ENCODE data around the gene ACRV1.

Gene ACRV1

GRCh38 chr11:125688066-125688465, 7.4 kb upstream of the ACRV1 start:
- H3K27me3 ChIP-seq (replicated peaks), result no peaks in the 10 kb centered on the region
- no peak overlapping the region for H3K27ac ChIP-seq
- in situ Hi-C loops (cut with HindIII; ENCODE audit: low pct_ligation_motif_present, low sequenced_read_pairs), result no loop called here
- no peak for DNase-seq
- H3K4me3 ChIP-seq (ENCODE audit: low read depth, low read length), result no peak overlapping the region
- no peak for TF ChIP-seq CTCF (IDR thresholded peaks at IDR 0.05; ENCODE audit: low read depth, low read length, missing control alignments)
- H3K36me3 ChIP-seq (replicated peaks), result no peaks in the 10 kb centered on the region

- Histone ChIP-seq H3K27me3 (replicated peaks) (no peaks in the 10 kb centered on the region), H3K4me3 (ENCODE audit: low read depth, low read length) (no peak overlapping the region), H3K27ac (no peak overlapping the region), H3K36me3 (replicated peaks) (no peaks in the 10 kb centered on the region)
- DNase-seq, result no peak
- in situ Hi-C loops (cut with HindIII; ENCODE audit: low pct_ligation_motif_present, low sequenced_read_pairs), result no loop called here
- no peak for TF ChIP-seq CTCF (IDR thresholded peaks at IDR 0.05; ENCODE audit: low read depth, low read length, missing control alignments)
Measured at GRCh38 chr11:125685228-125685627, 4.6 kb upstream of the ACRV1 start.

DNA sequence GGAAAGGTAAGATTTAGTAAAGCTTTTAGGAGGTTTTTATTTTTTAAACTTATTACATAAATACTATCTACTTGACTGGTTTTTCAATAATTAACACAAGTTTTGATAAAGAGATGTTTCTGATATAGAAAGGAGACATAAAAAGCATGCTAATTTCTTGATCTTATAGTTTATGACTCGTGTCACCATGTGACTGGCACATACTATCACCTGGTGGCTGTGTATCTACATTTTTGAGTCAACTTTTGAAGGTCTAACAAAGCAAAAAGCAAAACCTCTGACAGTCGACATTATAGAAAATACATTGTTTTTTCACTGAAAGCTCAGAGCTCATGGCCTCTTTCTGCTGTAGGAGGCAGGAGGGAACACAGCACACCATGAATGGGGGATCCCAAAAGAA, 810 bp downstream of the ACRV1 start:
- Histone ChIP-seq H3K27me3 (replicated peaks) (no peaks in the 10 kb centered on the region), H3K36me3 (replicated peaks) (no peaks in the 10 kb centered on the region), H3K27ac (no peak overlapping the region), H3K4me3 (ENCODE audit: low read depth, low read length) (no peak overlapping the region)
- no peak for TF ChIP-seq CTCF (IDR thresholded peaks at IDR 0.05; ENCODE audit: low read depth, low read length, missing control alignments)
- in situ Hi-C loops (cut with HindIII; ENCODE audit: low pct_ligation_motif_present, low sequenced_read_pairs), result no loop called here
- no peak for DNase-seq

DNA sequence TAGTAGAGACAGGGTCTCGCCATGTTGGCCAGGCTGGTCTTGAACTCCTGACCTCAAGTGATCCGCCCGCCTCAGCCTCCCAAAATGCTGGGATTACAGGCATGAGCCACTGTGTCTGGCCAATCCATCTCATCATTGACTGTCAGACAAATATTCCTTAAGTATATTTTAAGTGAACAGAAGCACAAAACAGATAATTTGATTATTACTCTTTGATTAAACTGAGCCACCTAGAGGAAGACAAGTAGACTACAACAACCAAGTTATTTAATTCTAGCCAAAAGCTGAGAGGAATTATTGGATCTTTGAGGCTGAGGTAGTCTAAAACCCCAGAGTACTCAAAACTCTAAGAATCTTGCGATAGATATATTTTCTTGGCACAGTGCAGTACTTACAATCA, 1.2 kb downstream of the ACRV1 start:
- H3K4me3 ChIP-seq (ENCODE audit: low read depth, low read length), result no peak overlapping the region
- H3K36me3 ChIP-seq (replicated peaks), result no peaks in the 10 kb centered on the region
- in situ Hi-C loops (cut with HindIII; ENCODE audit: low pct_ligation_motif_present, low sequenced_read_pairs), result no loop called here
- TF ChIP-seq CTCF (IDR thresholded peaks at IDR 0.05; ENCODE audit: low read depth, low read length, missing control alignments), result no peak
- DNase-seq, result no peak
- no peak overlapping the region for H3K27ac ChIP-seq
- H3K27me3 ChIP-seq (replicated peaks), result no peaks in the 10 kb centered on the region

DNA sequence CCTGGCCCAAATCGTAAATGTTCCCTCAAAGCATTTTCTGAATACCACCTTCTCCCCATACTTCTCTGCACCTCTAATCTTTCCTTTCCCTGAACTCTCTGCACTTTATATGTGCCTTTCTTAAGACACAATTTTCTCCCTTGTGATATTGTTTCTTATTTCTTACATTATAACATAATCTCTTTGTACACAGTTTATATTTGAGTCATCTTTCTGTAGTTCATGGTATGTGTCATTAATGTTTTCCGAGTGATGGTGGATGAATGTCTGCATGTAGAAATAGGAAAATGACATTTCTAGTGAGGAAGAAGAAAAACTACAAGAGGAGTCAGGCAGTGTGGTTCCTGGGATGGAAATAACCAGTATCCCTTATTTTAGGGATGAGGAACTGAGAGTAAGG, 5.5 kb downstream of the ACRV1 start:
- no peaks in the 10 kb centered on the region for H3K36me3 ChIP-seq (replicated peaks)
- no peaks in the 10 kb centered on the region for H3K27me3 ChIP-seq (replicated peaks)
- in situ Hi-C loops (cut with HindIII; ENCODE audit: low pct_ligation_motif_present, low sequenced_read_pairs), result no loop called here
- TF ChIP-seq CTCF (IDR thresholded peaks at IDR 0.05; ENCODE audit: low read depth, low read length, missing control alignments), result no peak
- H3K27ac ChIP-seq, result no peak overlapping the region
- no peak for DNase-seq
- no peak overlapping the region for H3K4me3 ChIP-seq (ENCODE audit: low read depth, low read length)

DNA sequence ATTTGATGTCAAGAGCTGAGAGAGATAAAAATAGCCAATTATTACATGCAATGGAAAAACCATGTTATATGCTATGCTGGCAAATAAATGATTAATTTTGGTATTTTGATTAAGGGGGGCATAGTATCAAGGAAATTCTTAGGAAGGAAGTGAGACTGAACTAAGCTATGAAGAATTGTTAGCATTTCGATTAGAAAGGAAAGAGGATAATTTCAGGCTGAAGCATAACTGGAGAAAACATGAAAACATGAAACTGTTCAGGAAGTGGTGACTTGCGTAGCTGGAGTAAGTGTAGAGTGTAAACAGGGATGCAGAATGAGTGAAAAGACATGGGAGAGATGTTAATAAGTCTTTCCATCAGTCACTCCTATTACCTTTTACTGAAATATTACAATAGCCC, 6.4 kb downstream of the ACRV1 start:
- H3K36me3 ChIP-seq (replicated peaks), result no peaks in the 10 kb centered on the region
- H3K27ac ChIP-seq, result no peak overlapping the region
- TF ChIP-seq CTCF (IDR thresholded peaks at IDR 0.05; ENCODE audit: low read depth, low read length, missing control alignments), result no peak
- no peak overlapping the region for H3K4me3 ChIP-seq (ENCODE audit: low read depth, low read length)
- DNase-seq, result no peak
- H3K27me3 ChIP-seq (replicated peaks), result no peaks in the 10 kb centered on the region
- in situ Hi-C loops (cut with HindIII; ENCODE audit: low pct_ligation_motif_present, low sequenced_read_pairs), result no loop called here

Measured in brain microvascular endothelial cell (primary cell).